ENCODE measurements around the gene TPPP.
"Not testable (repeated sequence)": the region's sequence is repeated elsewhere in the genome, so short reads cannot be mapped to it uniquely, and the experiment has no call there.

- TF ChIP-seq MYC, CTCF (IDR thresholded peaks at IDR 0.05; ENCODE audit: low read depth, low read length): not testable (repeated sequence)
These were observed 15.2 kb upstream of the TPPP start for GRCh38 chr5:708374-708773.
